GM12891 (cell line): ENCODE measurements around the gene ATP1B1.

ENCODE experiments used
- DNase-seq: peaks from one replicate; pipeline ENCODE4 v3.0.0; 2011; ENCODE audit warnings: low spot score; ENCODE audit not compliant: insufficient read length
- FAIRE-seq: peaks from 2 replicates; lab custom pipeline; 2011; peaks lifted over from hg19 to GRCh38; lab: Jason Lieb, UNC
- PAX5 ChIP-seq: IDR thresholded peaks from 2 replicates; pipeline ENCODE4 v1.6.1; 2011; ENCODE audit warnings: low read length, moderate library complexity, mild to moderate bottlenecking; ENCODE audit not compliant: insufficient read depth, severe bottlenecking
- POLR2A ChIP-seq: IDR thresholded peaks from 2 replicates; pipeline ENCODE4 v1.6.1; 2011; ENCODE audit warnings: low read depth, low read length, control low read depth
- POLR2AphosphoS5 ChIP-seq: IDR thresholded peaks from 2 replicates; pipeline ENCODE4 v1.6.1; 2011; ENCODE audit warnings: low read depth, low read length, control low read depth
- POU2F2 ChIP-seq: IDR thresholded peaks from 2 replicates; pipeline ENCODE4 v1.6.1; 2011; ENCODE audit warnings: low read depth, mild to moderate bottlenecking, control low read depth, low read length, moderate library complexity
- SPI1 ChIP-seq: IDR thresholded peaks from 2 replicates; pipeline ENCODE4 v1.6.1; 2011; ENCODE audit warnings: low read depth, low read length, control low read depth
- TAF1 ChIP-seq: IDR thresholded peaks from 2 replicates; pipeline ENCODE4 v1.6.1; 2011; ENCODE audit warnings: low read depth, low read length, control low read depth

ATP1B1 gene

GRCh38 chr1:169090900-169091311, 15.6 kb upstream of the ATP1B1 start:
- FAIRE-seq, result peak; percentile 23
- TF ChIP-seq SPI1 (no peak), PAX5 (no peak)
- no peak for DNase-seq

GRCh38 chr1:169091480-169091941, 15.0 kb upstream of the ATP1B1 start:
- peak; percentile 90 for TF ChIP-seq SPI1
- no peak for TF ChIP-seq TAF1
- TF ChIP-seq POLR2A, result no peak
- DNase-seq, result no peak
- peak; percentile 59 for FAIRE-seq

GRCh38 chr1:169092399-169092798, 14.1 kb upstream of the ATP1B1 start:
- no peak for DNase-seq
- no peak for TF ChIP-seq SPI1
- no peak for TF ChIP-seq TAF1
- no peak for TF ChIP-seq PAX5
- no peak for TF ChIP-seq POLR2A
- no peak for TF ChIP-seq POLR2AphosphoS5
- TF ChIP-seq POU2F2, result no peak
- no peak for FAIRE-seq

GRCh38 chr1:169094897-169095569, 11.5 kb upstream of the ATP1B1 start:
- no peak for FAIRE-seq
- no peak for TF ChIP-seq TAF1
- no peak for TF ChIP-seq POU2F2
- no peak for TF ChIP-seq SPI1
- no peak for TF ChIP-seq POLR2AphosphoS5
- TF ChIP-seq POLR2A, result no peak
- TF ChIP-seq PAX5, result no peak
- no peak for DNase-seq

GRCh38 chr1:169098380-169098779, 8.1 kb upstream of the ATP1B1 start:
- DNase-seq, result no peak
- peak; percentile 50 for FAIRE-seq
- peak; percentile 93 for TF ChIP-seq SPI1
- no peak for TF ChIP-seq PAX5

GRCh38 chr1:169099561-169099960, 6.9 kb upstream of the ATP1B1 start:
- DNase-seq (no peak), FAIRE-seq (no peak)

GRCh38 chr1:169100208-169100607, 6.3 kb upstream of the ATP1B1 start:
- TF ChIP-seq POLR2AphosphoS5 (no peak), TAF1 (no peak), POLR2A (no peak), SPI1 (no peak), PAX5 (no peak), POU2F2 (no peak)
- DNase-seq, result no peak
- FAIRE-seq, result no peak

More at GRCh38 chr1:169099561-169099960, 6.9 kb upstream of the ATP1B1 start:
- TF ChIP-seq TAF1, result no peak
- TF ChIP-seq SPI1, result no peak
- no peak for TF ChIP-seq POLR2AphosphoS5
- no peak for TF ChIP-seq PAX5
- TF ChIP-seq POLR2A, result no peak

- no peak for TF ChIP-seq POLR2AphosphoS5
- TF ChIP-seq POU2F2, result no peak
- TF ChIP-seq POLR2A, result no peak
- TF ChIP-seq SPI1, result no peak
- no peak for TF ChIP-seq PAX5
- no peak for TF ChIP-seq TAF1
- no peak for DNase-seq
Observed at GRCh38 chr1:169100651-169101088, 5.8 kb upstream of the ATP1B1 start.

GRCh38 chr1:169102567-169102966, 3.9 kb upstream of the ATP1B1 start:
- DNase-seq, result no peak
- TF ChIP-seq POU2F2 (no peak), PAX5 (no peak), POLR2AphosphoS5 (no peak), POLR2A (no peak), SPI1 (no peak), TAF1 (no peak)
- no peak for FAIRE-seq

More at GRCh38 chr1:169100651-169101088, 5.8 kb upstream of the ATP1B1 start:
- FAIRE-seq, result no peak

- no peak for DNase-seq
- TF ChIP-seq POU2F2 (no peak), PAX5 (no peak), POLR2A (no peak), POLR2AphosphoS5 (no peak), TAF1 (no peak), SPI1 (no peak)
- no peak for FAIRE-seq
Observed at GRCh38 chr1:169103002-169103401, 3.5 kb upstream of the ATP1B1 start.
